Measurements from ENCODE around the gene SLC2A10. TPM values are rescaled to one million over a fixed set of nuclear protein-coding genes. Genes with fewer than 3 reads are reported as not detected.

SLC2A10 gene
- total RNA-seq, 4 donors from 2014 or later: 0.36 to 4.0 (median 2.4) TPM

DNA sequence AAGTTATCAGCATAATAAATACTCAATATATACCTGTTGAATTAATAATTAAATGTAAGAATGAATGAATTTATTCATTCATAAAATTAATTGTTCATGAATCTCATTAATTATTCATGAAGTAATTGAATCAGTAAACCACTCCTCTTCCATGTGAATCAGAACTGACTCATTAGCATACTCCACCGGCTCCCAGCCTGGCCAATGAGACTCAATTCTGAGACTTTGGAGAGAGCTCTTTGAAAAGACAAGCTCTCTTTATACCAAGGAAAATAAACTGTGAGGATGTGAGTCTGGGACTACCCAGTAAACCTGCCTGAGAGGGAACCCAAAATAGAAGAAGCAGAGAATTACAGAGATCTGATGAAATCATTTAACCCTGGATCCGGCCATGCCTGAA, 8.4 kb upstream of the SLC2A10 start:
- ATAC-seq (no peak), DNase-seq (no peak)
- no peak for TF ChIP-seq POLR2A (IDR thresholded peaks at IDR 0.05)
- TF ChIP-seq, protein P1, sequence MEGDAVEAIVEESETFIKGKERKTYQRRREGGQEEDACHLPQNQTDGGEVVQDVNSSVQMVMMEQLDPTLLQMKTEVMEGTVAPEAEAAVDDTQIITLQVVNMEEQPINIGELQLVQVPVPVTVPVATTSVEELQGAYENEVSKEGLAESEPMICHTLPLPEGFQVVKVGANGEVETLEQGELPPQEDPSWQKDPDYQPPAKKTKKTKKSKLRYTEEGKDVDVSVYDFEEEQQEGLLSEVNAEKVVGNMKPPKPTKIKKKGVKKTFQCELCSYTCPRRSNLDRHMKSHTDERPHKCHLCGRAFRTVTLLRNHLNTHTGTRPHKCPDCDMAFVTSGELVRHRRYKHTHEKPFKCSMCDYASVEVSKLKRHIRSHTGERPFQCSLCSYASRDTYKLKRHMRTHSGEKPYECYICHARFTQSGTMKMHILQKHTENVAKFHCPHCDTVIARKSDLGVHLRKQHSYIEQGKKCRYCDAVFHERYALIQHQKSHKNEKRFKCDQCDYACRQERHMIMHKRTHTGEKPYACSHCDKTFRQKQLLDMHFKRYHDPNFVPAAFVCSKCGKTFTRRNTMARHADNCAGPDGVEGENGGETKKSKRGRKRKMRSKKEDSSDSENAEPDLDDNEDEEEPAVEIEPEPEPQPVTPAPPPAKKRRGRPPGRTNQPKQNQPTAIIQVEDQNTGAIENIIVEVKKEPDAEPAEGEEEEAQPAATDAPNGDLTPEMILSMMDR (IDR thresholded peaks at IDR 0.05 in 4 of 5, conservative IDR thresholded peaks at IDR 0.05 in 1 of 5): no peak
- Histone ChIP-seq H3K4me3 (no peak overlapping the region), H3K4me1 (no peaks in the 10 kb centered on the region), H3K27me3 (peaks cover 0 to 12% (median 0%) of the 10 kb centered on the region in 3 donors), H3K27ac (no peak overlapping the region), H3K9me3 (no peaks in the 10 kb centered on the region), H3K36me3 (no peaks in the 10 kb centered on the region)
- intact Hi-C loops (cut with DNase I; ENCODE audit: low total_unique reads): no loop called here
- in situ Hi-C loops (cut with MboI; ENCODE audit: low sequenced_read_pairs in 4 of 4): no loop called here

DNA sequence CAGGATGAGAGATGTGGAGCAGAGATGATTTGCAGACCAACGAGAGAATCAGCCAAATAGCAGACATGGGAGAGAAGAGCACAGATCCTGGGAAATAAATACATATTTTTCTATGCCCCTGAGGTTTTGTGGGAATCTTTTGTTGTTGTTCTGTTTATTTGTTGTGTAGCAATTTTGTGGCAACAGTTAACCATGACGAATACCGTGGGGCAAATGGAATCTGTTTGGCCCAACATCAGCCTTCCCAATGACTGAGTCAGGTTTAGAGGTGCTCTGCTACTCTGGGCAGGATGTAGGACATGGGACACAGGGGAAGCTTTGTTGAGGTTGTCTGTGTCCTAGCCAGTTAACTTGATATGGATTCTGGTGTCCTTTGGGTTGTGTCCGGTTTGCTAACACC, 7.9 kb upstream of the SLC2A10 start:
- ATAC-seq (no peak), DNase-seq (no peak)
- in situ Hi-C loops (cut with MboI; ENCODE audit: low sequenced_read_pairs in 4 of 4): no loop called here
- Histone ChIP-seq H3K27ac (no peak overlapping the region), H3K36me3 (no peaks in the 10 kb centered on the region), H3K27me3 (peaks cover 0 to 14% (median 0%) of the 10 kb centered on the region in 3 donors), H3K4me3 (no peak overlapping the region), H3K4me1 (no peaks in the 10 kb centered on the region), H3K9me3 (no peaks in the 10 kb centered on the region)
- no peak for TF ChIP-seq POLR2A (IDR thresholded peaks at IDR 0.05)
- TF ChIP-seq, protein P1 (IDR thresholded peaks at IDR 0.05 in 4 of 5, conservative IDR thresholded peaks at IDR 0.05 in 1 of 5): no peak
- intact Hi-C loops (cut with DNase I; ENCODE audit: low total_unique reads): no loop called here

DNA sequence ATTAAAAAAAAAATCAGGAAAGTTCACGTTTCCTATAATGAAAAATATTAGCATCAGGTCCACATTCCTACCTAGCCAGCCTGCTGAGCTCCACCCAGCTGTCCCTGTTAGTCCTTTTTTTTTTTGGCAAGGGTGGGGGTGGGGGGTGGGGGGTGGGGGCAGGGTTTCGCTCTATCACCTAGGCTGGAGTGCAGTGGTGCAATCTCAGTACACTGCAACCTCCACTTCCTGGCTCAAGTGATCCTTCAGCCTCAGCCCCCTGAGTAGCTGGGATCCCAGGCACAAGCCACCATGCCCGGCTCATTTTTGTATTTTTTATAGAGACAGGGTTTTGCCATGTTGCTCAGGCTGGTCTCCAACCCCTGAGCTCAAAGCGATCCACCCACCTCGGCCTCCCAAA, 7.5 kb upstream of the SLC2A10 start:
- no peaks in the 10 kb centered on the region for H3K9me3 ChIP-seq
- H3K4me3 ChIP-seq: no peak overlapping the region
- no peak for DNase-seq
- ATAC-seq: no peak
- no peaks in the 10 kb centered on the region for H3K36me3 ChIP-seq
- TF ChIP-seq POLR2A (IDR thresholded peaks at IDR 0.05): no peak
- TF ChIP-seq, protein P1 (IDR thresholded peaks at IDR 0.05 in 4 of 5, conservative IDR thresholded peaks at IDR 0.05 in 1 of 5): no peak
- in situ Hi-C loops (cut with MboI; ENCODE audit: low sequenced_read_pairs in 4 of 4): no loop called here
- H3K4me1 ChIP-seq: no peaks in the 10 kb centered on the region
- no peak overlapping the region for H3K27ac ChIP-seq
- peaks cover 0 to 18% (median 0%) of the 10 kb centered on the region in 3 donors for H3K27me3 ChIP-seq
- intact Hi-C loops (cut with DNase I; ENCODE audit: low total_unique reads): no loop called here

DNA sequence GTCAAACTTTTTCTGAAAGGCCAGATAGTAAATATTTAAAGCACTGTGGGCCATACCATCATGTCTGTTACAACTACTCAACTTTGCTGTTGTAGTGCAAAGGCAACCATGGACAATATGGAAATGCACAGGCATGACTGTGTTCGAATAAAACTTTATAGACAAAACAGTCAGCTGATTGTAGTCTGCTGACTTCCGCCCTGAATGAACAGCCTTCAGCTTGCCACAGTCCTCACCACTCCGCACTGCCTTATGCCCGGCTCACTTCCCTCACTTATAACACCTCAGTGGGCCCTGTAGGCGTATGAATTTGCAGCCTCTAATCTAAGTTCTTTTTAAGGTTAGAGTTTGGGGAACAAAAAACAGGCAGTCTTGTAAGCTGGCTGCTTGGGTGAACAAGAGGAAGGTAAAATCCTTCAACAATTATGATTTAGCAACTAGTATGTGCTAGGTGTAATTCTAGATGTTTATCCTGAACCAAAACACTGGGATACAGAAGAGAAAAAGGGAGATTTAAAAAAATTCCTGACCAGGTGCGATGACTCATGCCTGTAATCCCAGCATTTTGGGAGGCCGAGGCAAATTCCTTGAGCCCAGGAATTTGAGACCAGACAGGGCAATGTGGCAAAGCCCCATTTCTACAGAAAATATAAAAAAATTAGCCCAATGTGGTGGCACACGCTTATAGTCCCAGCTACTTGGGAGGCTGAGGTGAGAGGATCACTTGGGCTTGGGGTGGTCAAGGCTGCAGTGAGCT, 6.8 kb upstream of the SLC2A10 start:
- Histone ChIP-seq H3K27ac (no peak overlapping the region), H3K4me1 (no peaks in the 10 kb centered on the region), H3K27me3 (peaks cover 0 to 19% (median 0%) of the 10 kb centered on the region in 3 donors), H3K9me3 (no peaks in the 10 kb centered on the region), H3K36me3 (no peaks in the 10 kb centered on the region), H3K4me3 (no peak overlapping the region)
- DNase-seq: no peak
- ATAC-seq: no peak
- intact Hi-C loops (cut with DNase I; ENCODE audit: low total_unique reads) (no loop called here), in situ Hi-C loops (cut with MboI; ENCODE audit: low sequenced_read_pairs in 4 of 4) (no loop called here)
- no peak for TF ChIP-seq POLR2A (IDR thresholded peaks at IDR 0.05)
- TF ChIP-seq, protein P1 (IDR thresholded peaks at IDR 0.05 in 4 of 5, conservative IDR thresholded peaks at IDR 0.05 in 1 of 5): no peak
